Medulla oblongata (tissue), 1 donor: ENCODE data around the gene PPP6R3.
"Not testable (repeated sequence)": the region's sequence is repeated elsewhere in the genome, so short reads cannot be mapped to it uniquely, and the experiment has no call there.

Source experiments
- DNase-seq: peaks from one replicate; pipeline ENCODE4 v3.0.0-alpha.2; 2015; ENCODE audit errors: extremely low spot score

The PPP6R3 gene

DNA sequence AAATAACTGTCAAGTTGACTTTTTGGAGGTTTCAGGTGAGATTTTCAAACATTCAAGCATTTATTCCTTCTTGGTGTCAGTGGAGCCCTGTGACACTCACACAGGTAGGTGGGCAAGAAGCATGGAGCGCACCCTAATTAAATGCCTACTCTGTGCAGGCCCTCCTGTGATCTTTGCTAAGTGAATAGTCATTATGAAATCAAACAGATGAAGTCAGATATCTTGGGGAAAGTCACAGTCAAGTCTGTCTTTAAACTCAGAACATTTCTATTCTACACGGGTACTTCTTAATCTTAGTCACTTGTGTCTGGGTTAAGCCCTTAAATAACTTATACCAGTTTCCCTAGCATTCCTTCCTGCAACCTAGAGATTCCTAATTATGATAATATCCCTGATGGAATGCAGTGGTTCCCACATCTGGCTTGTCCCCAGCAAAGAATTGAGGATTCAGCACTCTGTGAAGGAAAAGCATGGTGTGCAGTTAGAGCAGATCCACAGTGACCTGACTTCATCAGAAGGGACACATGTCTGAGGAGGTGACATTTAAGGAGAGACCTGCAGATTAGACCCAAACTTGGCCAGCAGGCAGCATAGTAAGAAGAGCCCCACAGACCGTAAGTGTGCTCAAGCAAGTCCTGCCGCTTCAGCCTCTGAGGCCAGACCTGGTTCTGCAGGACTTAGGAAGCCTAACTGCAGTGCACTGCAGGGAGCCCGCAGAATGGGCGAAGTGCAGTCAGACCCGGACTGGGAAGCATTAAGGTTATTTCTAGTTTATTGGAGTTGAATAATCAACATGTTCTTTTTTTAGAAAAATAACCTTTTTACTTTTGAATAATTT, 138.5 kb downstream of the PPP6R3 start:
- no peak for DNase-seq

DNA sequence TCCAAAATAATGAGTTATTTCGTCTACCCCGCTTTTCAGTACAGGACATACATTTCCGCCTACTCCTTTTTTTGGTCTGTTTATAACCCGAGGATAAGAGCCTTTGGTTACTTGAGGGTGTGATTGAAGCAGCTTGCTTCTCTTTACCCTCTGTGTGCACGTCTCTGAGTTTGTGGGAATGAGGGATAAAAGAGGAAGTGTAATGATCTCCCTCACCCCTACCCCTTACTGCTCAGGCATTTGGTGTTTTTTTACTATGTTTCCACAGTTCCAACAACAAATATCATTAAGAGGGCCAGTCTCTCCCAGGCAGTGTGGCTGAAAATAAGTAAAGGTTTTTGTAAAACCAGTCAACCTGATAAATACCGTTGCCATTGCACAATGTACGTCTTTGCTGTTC, 140.6 kb downstream of the PPP6R3 start:
- no peak for DNase-seq

DNA sequence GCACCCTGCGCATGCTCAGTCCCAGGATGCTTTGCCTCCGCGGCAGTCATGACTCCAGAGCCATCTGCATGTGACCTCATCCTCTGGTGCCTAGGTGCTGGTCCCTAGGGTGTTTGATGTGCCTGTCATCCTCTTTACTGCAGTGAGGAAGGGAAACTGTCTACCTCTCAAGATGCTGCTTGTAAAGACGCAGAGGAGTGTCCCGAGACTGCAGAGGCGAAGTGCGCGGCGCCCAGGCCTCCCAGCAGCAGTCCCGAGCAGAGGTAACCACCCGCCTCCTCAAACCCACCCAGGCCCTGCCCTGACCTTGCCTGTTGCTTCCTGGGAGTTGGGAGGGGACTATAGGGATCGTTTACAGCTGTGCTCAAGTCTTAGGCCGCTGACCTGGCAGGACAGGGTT, 149.2 kb downstream of the PPP6R3 start:
- DNase-seq: no peak

DNA sequence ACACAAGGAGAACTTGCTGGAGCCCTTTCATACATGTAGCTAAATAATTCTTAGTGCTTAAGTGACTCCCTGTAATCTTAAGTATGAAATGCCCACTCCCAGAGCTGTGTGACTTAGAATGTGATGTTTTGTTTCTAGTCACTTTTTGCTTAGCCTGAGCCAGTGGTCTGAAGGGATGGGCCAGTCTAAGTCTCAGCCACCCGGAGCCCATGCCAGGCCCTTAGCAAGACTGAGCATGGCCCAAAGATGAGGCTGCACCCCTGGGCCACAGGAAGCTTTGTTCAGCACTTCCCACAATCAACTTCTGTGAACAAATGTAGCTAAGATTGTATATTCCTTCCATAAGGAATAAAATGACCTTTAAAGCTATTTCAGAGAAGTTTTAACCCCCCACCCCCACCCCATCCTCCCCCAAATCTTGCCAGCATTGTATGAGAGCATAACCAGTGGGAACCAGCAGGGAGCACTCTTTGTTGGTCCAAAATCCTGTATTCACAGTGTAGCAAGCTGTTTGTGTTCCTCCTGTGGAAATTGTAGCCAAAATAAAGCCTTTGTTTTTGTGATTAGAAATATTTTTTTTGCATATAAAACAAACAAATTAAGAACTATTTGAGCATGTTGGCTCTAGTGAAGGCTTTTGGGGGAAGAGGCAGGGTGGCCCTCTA, 150.0 kb downstream of the PPP6R3 start:
- DNase-seq: peak; percentile 13

DNA sequence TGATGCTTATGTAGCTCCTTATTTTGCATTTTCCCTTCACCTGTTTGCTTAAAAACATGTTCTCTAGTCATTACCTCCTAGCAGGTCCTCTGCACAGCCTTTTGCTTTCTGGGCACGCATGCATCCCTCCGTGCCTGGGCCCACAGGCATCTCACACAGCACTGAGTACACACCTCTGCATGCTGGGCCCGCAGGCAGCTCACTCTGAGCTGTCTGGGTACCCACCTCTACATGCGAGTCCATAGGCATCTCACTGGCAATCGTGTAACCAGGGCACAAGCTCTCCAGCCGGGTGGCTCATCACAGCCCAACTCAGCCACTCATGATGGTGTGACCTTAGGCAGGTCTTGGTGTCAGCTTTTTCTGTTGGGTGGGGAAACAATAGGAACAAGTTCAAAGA, 155.1 kb downstream of the PPP6R3 start:
- no peak for DNase-seq

DNA sequence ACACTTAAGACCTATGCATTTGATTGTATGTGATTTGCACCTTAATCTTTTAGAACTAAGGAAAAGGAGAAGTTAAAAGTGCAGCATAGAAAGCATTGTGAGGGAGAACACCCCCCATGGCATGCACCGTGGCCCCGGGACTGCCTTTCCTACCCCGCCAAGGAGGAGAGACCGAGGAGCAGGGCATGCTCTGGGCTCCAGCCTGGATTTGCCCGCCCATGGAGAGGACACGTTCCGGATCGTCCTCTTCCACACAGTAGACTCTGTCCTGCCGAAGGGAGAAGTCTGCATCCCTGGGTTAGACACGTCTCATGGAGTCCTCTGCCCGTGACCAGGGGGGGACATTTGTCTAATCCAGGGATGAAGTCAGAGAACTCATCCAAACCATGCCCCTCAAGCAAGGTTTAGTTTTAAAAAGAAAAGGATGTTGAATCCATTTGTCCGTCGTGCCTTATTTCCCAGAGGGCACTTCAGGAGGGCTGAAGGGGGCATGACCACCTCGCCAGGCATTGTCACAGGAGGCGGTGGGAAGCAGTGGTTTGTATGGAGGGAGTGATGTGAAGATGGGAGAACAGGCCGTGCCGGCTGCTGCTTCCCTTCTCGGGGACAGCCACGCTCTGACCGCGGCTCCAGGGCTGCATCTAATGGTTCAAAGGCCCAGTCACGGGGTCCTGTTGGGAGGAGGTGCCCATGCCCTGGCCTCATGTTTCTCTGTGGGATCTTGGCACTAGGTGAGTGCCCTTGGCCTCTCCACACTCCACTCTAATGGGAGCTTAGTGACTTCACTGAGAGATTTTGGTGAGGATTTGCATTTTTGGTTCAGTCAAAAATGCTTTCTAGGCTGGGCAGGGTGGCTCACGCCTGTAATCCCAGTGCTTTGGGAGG, 157.6 kb downstream of the PPP6R3 start:
- no peak for DNase-seq

DNA sequence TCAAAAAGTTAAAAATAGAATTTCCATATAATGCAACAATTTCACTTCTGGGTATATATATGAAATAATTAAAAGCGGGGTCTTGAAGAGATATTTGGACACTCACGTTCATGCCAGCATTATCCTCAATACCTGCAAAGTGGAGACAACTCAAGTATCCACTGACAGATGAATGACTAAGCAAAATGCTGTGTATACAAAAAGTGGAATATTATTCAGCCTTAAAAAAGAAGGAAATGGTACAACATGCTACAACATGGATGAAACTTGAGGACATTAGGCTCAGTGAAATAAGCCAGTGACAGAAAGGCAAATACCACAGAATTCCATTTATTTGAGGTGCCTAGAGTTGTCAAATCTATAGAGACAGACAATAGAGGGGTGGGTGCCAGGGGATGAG, 161.3 kb downstream of the PPP6R3 start:
- DNase-seq: no peak

DNA sequence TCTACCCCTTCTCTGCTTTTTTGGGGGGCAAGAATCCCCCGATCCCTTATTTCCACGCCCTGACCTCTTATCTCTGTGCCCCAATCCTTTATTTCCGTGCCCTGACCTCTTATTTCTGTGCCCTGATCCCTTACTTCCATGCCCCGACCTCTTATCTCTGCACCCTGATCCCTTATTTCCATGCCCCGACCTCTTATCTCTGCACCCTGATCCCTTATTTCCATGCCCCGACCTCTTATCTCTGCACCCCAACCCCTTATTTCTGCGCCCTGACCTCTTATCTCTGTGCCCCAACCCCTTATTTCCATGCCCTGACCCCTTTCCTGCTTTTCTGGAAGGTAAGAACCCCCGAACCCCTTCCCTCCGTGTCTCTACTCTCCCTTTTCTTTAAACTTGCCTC, 163.2 kb downstream of the PPP6R3 start:
- not testable (repeated sequence) for DNase-seq

DNA sequence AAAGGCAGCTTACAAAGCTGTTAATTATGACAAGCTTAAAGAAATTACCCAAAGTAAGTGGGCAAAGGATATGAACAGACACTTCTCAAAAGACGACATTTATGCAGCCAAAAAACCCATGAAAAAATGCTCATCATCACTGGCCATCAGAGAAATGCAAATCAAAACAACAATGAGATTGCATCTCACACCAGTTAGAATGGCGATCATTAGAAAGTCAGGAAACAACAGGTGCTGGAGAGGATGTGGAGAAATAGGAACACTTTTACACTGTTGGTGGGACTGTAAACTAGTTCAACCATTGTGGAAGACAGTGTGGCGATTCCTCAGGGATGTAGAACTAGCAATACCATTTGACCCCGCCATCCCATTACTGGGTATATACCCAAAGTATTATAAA, 164.5 kb downstream of the PPP6R3 start:
- DNase-seq: not testable (repeated sequence)

DNA sequence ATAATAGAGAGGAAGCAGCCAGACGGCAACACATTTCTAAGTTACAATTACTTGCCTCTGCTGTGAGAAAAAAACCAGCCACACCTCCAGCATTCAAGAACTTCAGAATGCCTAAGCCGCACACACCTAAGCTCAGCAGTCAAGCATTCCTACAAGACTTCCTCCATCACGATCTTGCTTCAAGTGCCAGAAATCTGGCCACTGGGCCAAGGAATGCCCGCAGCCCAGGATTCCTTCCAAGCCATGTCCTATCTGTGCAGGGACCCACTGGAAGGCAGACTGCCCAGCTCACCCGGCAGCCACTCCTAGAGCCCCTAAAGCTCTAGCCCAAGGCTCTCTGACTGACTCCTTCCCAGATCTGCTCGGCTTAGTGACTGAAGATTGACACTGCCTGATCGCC, 165.7 kb downstream of the PPP6R3 start:
- DNase-seq: not testable (repeated sequence)

DNA sequence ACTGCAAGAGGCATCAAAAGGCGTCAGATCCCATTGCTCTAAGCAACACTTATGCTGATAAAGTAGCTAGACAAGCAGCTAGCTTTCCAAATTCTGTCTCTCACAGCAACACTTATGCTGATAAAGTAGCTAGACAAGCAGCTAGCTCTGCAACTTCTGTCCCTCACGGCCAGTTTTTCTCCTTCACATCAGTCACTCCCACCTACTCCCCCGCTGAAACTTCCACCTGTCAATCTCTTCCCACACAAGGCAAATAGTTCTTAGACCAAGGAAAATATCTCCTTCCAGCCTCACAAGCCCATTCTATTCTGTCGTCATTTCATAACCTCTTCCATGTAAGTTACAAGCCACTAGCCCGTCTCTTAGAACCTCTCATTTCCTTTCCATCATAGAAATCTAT, 168.3 kb downstream of the PPP6R3 start:
- not testable (repeated sequence) for DNase-seq

DNA sequence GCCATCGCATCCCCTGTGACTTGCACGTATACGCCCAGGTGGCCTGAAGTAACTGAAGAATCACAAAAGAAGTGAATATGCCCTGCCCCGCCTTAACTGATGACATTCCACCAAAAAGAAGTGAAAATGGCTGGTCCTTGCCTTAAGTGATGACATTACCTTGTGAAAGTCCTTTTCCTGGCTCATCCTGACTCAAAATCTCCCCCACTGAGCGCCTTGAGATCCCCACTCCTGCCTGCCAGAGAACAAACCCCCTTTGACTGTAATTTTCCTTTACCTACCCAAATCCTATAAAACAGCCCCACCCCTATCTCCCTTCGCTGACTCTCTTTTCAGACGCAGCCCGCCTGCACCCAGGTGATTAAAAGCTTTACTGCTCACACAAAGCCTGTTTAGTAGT, 171.8 kb downstream of the PPP6R3 start:
- not testable (repeated sequence) for DNase-seq

DNA sequence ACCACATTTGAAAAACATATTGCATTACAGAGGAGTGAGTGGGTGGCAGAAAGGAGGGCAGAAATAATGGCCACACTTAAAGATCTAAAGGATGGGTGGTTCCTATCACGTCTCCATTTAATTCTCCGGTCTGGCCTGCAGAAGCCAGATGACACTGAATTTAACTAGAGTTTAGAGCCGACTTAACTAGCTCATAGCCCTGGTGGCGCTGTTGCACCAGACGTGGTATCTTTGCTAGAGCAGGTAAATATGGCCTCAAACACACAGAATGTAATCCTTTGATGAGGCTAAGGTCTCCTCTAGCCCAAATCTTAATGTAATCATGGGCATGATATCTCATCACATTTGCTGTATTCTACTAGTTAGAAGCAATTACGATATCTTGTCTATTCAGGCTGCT, 172.2 kb downstream of the PPP6R3 start:
- DNase-seq: no peak

DNA sequence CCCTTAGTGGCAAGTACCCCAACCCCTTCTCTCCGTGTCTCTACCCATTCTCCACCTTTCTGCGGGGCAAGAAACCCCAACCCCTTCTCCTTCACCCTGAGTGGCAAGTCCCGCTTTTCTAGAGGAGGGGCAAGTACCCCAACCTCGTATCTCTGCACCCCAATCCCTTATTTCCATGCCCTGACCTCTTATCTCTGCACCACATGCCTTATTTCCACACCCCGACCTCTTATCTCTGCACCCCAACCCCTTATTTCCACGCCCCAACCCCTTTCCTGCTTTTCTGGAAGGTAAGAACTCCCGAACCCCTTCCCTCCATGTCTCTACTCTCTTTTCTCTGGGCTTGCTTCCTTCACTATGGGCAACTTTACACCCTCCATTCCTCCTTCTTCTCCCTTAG, 174.1 kb downstream of the PPP6R3 start:
- not testable (repeated sequence) for DNase-seq

DNA sequence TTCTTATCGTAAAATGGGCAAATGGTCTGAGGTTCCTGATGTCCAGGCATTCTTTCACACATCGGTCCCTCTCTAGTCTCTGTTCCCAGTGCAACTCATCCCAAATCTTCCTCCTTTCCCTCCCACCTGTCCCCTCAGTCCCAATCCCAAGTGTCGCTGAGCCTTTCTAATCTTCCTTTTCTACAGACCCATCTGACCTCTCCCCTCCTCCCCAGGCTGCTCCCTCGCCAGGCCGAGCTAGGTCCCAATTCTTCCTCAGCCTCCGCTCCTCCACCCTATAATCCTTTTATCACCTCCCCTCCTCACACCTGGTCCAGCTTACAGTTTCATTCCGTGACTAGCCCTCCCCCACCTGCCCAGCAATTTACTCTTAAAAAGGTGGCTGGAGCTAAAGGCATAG, 174.6 kb downstream of the PPP6R3 start:
- not testable (repeated sequence) for DNase-seq

DNA sequence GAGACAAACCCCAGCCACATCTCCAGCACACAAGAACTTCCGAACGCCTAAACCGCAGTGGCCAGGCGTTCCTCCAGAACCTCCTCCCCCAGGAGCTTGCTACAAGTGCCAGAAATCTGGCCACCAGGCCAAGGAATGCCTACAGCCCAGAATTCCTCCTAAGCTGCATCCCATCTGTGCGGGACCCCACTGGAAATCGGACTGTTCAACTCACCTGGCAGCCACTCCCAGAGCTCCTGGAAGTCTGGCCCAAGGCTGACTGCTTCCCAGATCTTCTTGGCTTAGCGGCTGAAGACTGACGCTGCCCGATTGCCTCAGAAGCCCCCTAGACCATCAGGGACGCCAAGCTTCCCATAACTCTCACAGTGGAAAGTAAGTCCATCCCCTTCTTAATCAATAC, 175.3 kb downstream of the PPP6R3 start:
- not testable (repeated sequence) for DNase-seq

DNA sequence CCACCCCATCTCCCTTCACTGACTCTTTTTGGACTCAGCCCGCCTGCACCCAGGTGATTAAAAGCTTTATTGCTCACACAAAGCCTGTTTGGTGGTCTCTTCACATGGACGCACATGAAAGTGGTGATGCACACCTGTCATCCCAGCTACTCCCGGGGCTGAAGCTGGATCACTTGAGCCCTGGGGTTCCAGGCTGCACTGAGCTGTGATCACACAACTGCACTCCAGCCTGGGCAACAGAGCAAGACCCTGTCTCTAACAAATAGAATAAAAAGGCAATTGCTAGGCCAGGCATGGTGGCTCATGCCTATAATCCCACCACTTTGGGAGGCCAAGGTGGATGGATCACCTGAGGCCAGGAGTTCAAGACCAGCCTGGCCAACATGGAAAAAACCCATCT, 178.8 kb downstream of the PPP6R3 start:
- DNase-seq: not testable (repeated sequence)

DNA sequence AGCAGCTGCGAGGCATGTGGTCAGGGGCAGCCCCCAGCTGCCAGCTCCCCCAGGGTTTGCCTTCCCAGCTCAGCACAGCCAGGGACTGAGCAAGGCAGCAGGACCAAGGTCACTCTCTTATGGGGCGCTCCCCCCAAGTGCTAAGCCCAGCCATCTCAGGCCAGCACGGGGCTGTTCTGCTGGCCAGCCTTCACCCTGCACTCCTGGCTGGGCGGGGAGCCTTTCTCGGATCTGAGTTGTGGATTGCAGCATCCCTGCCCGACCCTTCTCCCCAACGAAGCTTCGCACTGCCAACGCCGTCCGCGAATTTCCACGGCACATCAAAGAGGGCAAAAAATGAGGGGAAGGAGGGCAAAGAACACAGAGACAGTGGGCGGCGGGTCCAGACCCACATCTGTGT, 181.3 kb downstream of the PPP6R3 start:
- DNase-seq: no peak

DNA sequence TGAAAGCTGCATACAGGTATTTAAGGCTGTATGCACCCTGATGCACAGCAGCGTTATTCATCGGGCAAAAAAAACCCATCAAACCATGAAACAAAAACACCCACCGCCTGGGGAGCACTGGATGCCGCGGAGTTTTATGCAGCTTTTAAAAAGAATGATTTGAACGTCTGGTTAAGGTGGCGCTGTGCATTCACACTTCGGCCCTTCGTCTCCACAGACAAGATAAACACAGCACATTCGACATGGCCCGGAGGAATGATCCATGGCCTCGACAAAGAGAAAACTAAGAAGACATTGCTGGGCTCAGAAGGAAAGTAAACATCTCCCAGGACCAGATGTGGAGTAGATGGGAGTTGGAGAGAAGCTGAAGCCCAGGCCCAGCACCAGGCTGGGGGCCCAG, 183.0 kb downstream of the PPP6R3 start:
- no peak for DNase-seq

DNA sequence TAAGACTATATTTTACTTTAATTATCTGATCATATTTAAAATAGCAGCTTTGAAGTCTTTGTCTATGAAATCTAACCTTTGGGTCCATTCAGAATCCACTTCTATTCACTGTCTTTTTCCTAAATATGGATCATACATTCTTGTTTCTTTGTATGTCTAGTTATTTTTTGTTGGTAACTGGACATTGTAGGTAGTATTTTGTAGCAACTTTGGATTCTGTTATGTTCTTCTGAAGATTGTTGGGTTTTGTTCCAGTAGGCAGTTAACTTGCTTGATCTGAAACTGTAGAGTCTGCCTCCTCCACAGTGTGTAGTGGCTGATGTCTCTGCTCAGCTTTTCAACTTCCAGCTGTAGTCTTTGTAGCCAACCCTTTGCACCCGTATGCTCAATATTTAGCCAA, 186.3 kb downstream of the PPP6R3 start:
- DNase-seq: no peak

DNA sequence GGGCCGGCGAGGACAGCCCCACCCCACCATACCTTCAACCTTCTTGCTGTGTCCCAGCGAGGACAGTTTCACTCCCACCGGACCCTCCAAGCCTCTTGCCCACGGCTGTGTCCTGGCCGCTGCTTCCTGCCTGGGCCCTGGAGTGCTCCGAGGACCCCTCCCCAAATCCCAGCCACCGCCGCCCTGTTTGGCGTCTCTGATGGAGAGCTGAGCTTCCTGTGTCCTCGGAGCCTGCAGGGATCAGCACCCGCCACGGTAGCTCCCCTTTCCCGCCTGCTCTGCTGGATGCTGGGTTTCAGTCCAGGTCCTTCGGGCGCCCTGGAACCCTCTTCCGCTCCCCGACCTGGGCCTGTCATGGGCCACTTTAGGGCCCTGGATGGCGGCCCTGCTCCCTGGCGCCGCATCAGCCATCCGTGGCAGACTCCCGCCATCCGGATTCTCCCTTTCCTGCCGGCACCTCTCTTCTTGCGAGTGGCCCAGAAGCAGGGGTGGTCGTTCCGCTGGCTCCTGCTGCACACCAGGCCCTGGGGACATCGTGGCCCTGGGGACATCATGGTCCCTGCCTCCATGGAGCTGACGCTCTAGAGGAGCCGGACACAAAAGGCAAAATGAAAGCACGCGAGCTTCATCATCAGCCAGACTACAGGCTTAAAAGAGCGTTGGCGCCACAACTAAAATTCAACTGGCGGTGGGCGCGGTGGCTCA, 189.5 kb downstream of the PPP6R3 start:
- DNase-seq: no peak

DNA sequence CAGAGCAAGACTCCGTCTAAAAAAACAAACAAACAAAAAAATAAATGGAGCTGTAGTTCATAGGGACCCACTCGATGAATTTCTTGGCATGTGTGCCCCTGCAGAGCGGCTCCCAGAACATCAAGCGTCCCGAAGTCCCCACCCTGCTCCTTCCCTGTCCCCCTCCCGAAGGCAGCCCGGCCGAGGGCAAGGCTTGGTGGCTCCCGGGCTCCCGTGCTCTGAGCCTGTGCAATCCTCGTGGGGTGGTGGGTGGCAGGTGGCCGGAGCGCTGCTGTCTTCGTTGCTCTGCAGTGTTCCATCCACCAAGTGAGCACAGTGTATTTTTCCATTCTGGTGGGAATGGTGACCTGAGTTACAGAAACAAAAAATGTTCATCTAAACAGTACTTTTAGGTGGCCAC, 190.2 kb downstream of the PPP6R3 start:
- no peak for DNase-seq
